Measurements from ENCODE around the gene CSGALNACT2. TPM values are rescaled to one million over a fixed set of nuclear protein-coding genes. Genes with fewer than 3 reads are reported as not detected.

Gene CSGALNACT2
- total and polyA plus RNA-seq, 12 donors = 5.8 to 19.4 (median 12.3) TPM

DNA sequence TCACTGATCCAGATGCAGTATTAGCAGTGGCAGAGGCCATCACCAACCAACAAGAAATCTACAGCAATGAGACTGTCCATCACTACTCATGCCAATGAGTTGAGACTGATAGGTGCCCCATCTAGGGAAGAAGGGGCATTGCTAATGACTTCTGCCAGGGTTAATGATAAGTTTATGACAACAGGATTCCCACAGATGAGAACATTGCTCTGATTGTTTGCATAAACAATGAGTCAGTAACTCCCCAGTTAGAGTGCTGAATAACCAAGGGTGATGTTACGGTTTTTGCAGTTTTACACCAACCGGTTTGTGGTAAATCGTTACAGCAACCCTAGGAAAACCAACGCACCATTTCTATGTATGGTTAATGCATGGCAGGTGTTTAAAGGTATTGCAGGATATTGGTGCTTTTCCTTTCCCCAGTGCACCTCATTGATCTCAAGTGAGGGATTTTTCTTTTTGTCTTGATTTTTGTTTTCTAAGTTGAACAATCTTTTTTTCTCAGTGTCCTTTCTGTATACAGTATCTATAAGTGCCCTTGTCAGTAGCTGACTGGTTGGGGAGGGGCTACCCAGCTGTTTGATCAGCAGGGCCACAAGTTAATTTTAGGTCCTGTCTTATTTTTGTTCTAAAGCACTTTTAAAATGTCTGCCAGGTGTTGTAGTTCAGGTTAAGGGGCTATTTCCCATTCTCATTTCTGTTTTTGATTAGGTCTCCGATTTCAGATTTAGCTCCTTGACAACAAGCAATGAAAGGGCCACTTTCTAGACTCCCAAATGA lies 3.9 kb upstream of the CSGALNACT2 start:
- no peak overlapping the region for H3K27ac ChIP-seq
- intact Hi-C loops (cut with DNase I) = loop anchor here in 1 of 2 donors (10.0 kb wide), 1 partner anchor 90 kb away; no protein-coding TSS in a partner anchor
- WGBS, 4 donors = 89 to 95% (median 92%) methylated on average over 5 of the region's 5 CpGs
- DNase-seq = no peak
- peaks cover 6 to 11% of the 10 kb centered on the region in 2 donors for H3K4me1 ChIP-seq (replicated peaks in 1 of 2)
- H3K4me3 ChIP-seq = no peak overlapping the region
- no peaks in the 10 kb centered on the region for H3K9me3 ChIP-seq (replicated peaks in 1 of 3)
- no peak for TF ChIP-seq POLR2A (IDR thresholded peaks at IDR 0.05)
- TF ChIP-seq, protein P1, sequence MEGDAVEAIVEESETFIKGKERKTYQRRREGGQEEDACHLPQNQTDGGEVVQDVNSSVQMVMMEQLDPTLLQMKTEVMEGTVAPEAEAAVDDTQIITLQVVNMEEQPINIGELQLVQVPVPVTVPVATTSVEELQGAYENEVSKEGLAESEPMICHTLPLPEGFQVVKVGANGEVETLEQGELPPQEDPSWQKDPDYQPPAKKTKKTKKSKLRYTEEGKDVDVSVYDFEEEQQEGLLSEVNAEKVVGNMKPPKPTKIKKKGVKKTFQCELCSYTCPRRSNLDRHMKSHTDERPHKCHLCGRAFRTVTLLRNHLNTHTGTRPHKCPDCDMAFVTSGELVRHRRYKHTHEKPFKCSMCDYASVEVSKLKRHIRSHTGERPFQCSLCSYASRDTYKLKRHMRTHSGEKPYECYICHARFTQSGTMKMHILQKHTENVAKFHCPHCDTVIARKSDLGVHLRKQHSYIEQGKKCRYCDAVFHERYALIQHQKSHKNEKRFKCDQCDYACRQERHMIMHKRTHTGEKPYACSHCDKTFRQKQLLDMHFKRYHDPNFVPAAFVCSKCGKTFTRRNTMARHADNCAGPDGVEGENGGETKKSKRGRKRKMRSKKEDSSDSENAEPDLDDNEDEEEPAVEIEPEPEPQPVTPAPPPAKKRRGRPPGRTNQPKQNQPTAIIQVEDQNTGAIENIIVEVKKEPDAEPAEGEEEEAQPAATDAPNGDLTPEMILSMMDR (IDR thresholded peaks at IDR 0.05) = no peak
- H3K27me3 ChIP-seq = no peaks in the 10 kb centered on the region
- no peaks in the 10 kb centered on the region for H3K36me3 ChIP-seq (replicated peaks in 1 of 2)

DNA sequence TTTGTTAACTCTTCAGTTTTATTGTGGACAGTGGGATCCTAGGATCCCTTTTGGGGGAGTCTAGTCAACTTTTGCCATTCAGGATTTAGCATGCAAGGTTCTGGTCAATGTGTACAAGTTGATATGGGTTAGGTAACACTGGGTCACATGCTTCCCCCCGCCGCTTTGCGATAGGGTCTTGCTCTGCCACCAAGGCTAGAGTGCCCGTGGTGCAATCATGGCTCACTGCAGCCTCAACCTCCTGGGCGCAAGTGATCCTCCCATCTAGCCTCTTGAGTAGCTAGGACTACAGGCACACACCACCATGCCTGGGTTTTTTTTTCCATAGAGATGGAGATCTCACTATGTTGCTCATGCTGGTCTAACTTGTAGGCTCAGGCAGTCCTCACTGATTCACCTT lies 3.2 kb upstream of the CSGALNACT2 start:
- WGBS, 4 donors = 81 to 97% (median 91%) methylated on average over 5 of the region's 5 CpGs
- no peaks in the 10 kb centered on the region for H3K27me3 ChIP-seq
- peaks cover 6 to 19% of the 10 kb centered on the region in 2 donors for H3K4me1 ChIP-seq (replicated peaks in 1 of 2)
- TF ChIP-seq POLR2A (IDR thresholded peaks at IDR 0.05) = no peak
- TF ChIP-seq, protein P1 (IDR thresholded peaks at IDR 0.05) = no peak
- no peak overlapping the region for H3K4me3 ChIP-seq
- H3K27ac ChIP-seq = no peak overlapping the region
- H3K36me3 ChIP-seq (replicated peaks in 1 of 2) = no peaks in the 10 kb centered on the region
- peak in 1 of 7 donors; percentile 51 for DNase-seq
- intact Hi-C loops (cut with DNase I) = loop anchor here in 1 of 2 donors (10.0 kb wide), 1 partner anchor 90 kb away; no protein-coding TSS in a partner anchor
- H3K9me3 ChIP-seq (replicated peaks in 1 of 3) = no peaks in the 10 kb centered on the region

DNA sequence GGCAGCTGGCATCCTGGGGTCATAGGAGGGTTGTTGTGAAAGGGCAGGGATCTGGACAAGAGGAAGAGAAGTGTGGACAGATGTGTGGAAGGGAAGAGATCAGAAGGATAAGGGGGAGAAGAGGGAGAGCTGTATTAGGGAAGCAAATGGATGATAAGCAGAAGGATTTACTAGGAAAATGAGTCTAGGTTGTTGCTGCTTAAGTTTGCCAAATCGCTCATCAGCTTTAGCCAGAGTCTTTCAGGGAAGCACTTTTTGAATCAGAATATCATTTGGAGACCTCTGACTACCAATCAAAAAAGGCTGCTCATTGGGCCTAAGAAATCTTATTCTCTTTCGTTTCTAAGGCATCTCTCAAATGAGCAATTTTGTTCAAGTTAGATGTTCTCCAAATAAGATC lies 2.6 kb upstream of the CSGALNACT2 start:
- H3K27me3 ChIP-seq = no peaks in the 10 kb centered on the region
- no peak for DNase-seq
- WGBS, 4 donors = 92 to 96% (median 94%) methylated on average over 2 of the region's 2 CpGs
- H3K4me1 ChIP-seq (replicated peaks in 1 of 2) = peaks cover 6 to 22% of the 10 kb centered on the region in 2 donors
- H3K36me3 ChIP-seq (replicated peaks in 1 of 2) = no peaks in the 10 kb centered on the region
- no peaks in the 10 kb centered on the region for H3K9me3 ChIP-seq (replicated peaks in 1 of 3)
- TF ChIP-seq, protein P1 (IDR thresholded peaks at IDR 0.05) = no peak
- no peak for TF ChIP-seq POLR2A (IDR thresholded peaks at IDR 0.05)
- no peak overlapping the region for H3K4me3 ChIP-seq
- no peak overlapping the region for H3K27ac ChIP-seq
- intact Hi-C loops (cut with DNase I) = loop anchor here in 1 of 2 donors (10.0 kb wide), 1 partner anchor 89 kb away; no protein-coding TSS in a partner anchor

DNA sequence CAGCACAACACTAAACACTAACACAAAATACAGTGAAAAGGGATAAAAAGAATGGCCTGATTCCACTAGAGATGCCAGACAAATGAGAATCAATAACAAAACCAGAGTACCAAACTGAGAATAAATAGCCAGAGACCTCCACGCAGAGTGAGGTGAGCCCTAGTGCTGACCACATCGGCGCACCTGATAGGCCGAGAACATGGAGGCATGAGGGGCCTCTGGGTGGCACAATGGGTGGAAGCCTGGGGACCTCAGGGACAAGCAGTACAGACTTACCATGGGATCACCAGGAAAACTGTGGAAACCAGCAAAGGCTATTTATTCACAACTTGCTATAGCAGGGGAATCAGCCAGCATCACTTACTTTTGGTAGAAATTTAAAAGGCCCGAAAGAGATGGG lies 1.8 kb upstream of the CSGALNACT2 start:
- no peaks in the 10 kb centered on the region for H3K36me3 ChIP-seq (replicated peaks in 1 of 2)
- H3K4me1 ChIP-seq (replicated peaks in 1 of 2) = peaks cover 6 to 24% of the 10 kb centered on the region in 2 donors
- peak in 1 of 7 donors; percentile 51 for DNase-seq
- no peak overlapping the region for H3K4me3 ChIP-seq
- no peaks in the 10 kb centered on the region for H3K27me3 ChIP-seq
- H3K9me3 ChIP-seq (replicated peaks in 1 of 3) = no peaks in the 10 kb centered on the region
- no peak for TF ChIP-seq POLR2A (IDR thresholded peaks at IDR 0.05)
- TF ChIP-seq, protein P1 (IDR thresholded peaks at IDR 0.05) = no peak
- intact Hi-C loops (cut with DNase I) = loop anchor here in 1 of 2 donors (10.0 kb wide), 1 partner anchor 88 kb away; no protein-coding TSS in a partner anchor
- no peak overlapping the region for H3K27ac ChIP-seq
- 91 to 98% (median 96%) methylated on average over 5 of the region's 5 CpGs for WGBS, 4 donors

All from adrenal gland (tissue), 12 donors.